ENCODE results near the gene SOX14. TPM values are rescaled to one million over a fixed set of nuclear protein-coding genes. Genes with fewer than 3 reads are reported as not detected.

Gene SOX14
- total RNA-seq, 2 donors from 2014 or later: 0.13 TPM; not detected in 1

GRCh38 chr3:137763594-137763938 lies 549 bp upstream of the SOX14 start:
- Histone ChIP-seq H3K36me3 (ENCODE audit: control insufficient read depth, insufficient read depth, low read length) (no peaks in the 10 kb centered on the region), H3K27ac (ENCODE audit: low read depth, low read length) (no peak overlapping the region), H3K4me1 (ENCODE audit: control insufficient read depth, insufficient read depth, low read length) (peaks cover 21% of the 10 kb centered on the region), H3K9ac (ENCODE audit: extremely low read depth, low read length, poor library complexity, severe bottlenecking) (no peak overlapping the region), H3K27me3 (ENCODE audit: control insufficient read depth, insufficient read depth, low read length, poor library complexity, severe bottlenecking) (peaks cover 100% of the 10 kb centered on the region), H3K9me3 (ENCODE audit: control insufficient read depth, low read length) (no peaks in the 10 kb centered on the region), H3K4me3 (ENCODE audit: low read length) (peak overlapping the region; percentile 56)
- Mint-ChIP-seq H3K4me1 (peaks cover 58% of the 10 kb centered on the region), H3K36me3 (ENCODE audit: low read depth) (no peaks in the 10 kb centered on the region), H3K27me3 (ENCODE audit: insufficient read depth) (peaks cover 100% of the 10 kb centered on the region), H3K27ac (no peak overlapping the region), H3K9me3 (no peaks in the 10 kb centered on the region), H3K4me3 (peak overlapping the region; percentile 52)
- 0 to 1% methylated on average over 11 to 18 of the region's 18 CpGs for WGBS, 2 experiments (ENCODE audit: insufficient coverage in 1 of 2, insufficient read length in 1 of 2)
- TF ChIP-seq CTCF (conservative IDR thresholded peaks at IDR 0.05): no peak
- DNase-seq: peak; percentile 80

DNA sequence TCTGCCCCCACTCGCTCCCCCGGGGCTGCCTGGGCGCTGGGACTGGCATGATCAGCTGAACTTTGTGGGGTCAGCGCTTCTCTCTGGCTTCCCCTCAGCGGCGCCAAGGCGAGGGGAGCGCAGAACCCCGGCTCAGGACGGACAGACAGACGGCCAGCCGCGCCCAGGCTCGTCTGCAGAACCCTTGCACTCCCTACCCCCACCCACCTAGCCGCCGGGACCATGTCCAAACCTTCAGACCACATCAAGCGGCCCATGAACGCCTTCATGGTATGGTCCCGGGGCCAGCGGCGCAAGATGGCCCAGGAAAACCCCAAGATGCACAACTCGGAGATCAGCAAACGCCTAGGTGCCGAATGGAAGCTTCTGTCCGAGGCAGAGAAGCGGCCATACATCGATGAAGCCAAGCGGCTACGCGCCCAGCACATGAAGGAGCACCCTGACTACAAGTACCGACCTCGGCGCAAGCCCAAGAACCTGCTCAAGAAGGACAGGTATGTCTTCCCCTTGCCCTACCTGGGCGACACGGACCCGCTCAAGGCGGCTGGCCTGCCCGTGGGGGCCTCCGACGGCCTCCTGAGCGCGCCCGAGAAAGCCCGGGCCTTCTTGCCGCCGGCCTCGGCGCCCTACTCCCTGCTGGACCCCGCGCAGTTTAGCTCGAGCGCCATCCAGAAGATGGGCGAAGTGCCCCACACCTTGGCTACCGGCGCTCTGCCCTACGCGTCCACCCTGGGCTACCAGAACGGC lies 621 bp downstream of the SOX14 start:
- H3K4me3 ChIP-seq (ENCODE audit: low read length): peak overlapping the region; percentile 56
- H3K36me3 ChIP-seq (ENCODE audit: control insufficient read depth, insufficient read depth, low read length): no peaks in the 10 kb centered on the region
- H3K27me3 ChIP-seq (ENCODE audit: control insufficient read depth, insufficient read depth, low read length, poor library complexity, severe bottlenecking): peaks cover 100% of the 10 kb centered on the region
- WGBS, 2 experiments (ENCODE audit: insufficient coverage in 1 of 2, insufficient read length in 1 of 2): 1 to 2% methylated on average over 13 to 58 of the region's 58 CpGs
- TF ChIP-seq CTCF (conservative IDR thresholded peaks at IDR 0.05): no peak
- Mint-ChIP-seq H3K27ac (no peak overlapping the region), H3K4me3 (peak overlapping the region; percentile 52), H3K4me1 (peaks cover 67% of the 10 kb centered on the region), H3K9me3 (no peaks in the 10 kb centered on the region), H3K27me3 (ENCODE audit: insufficient read depth) (peaks cover 100% of the 10 kb centered on the region), H3K36me3 (ENCODE audit: low read depth) (no peaks in the 10 kb centered on the region)
- peaks cover 24% of the 10 kb centered on the region for H3K4me1 ChIP-seq (ENCODE audit: control insufficient read depth, insufficient read depth, low read length)
- no peak overlapping the region for H3K9ac ChIP-seq (ENCODE audit: extremely low read depth, low read length, poor library complexity, severe bottlenecking)
- no peaks in the 10 kb centered on the region for H3K9me3 ChIP-seq (ENCODE audit: control insufficient read depth, low read length)
- H3K27ac ChIP-seq (ENCODE audit: low read depth, low read length): no peak overlapping the region
- peak; percentile 79 for DNase-seq

- no peaks in the 10 kb centered on the region for H3K36me3 Mint-ChIP-seq (ENCODE audit: low read depth)
- TF ChIP-seq CTCF (conservative IDR thresholded peaks at IDR 0.05): no peak
- no peak overlapping the region for H3K27ac Mint-ChIP-seq
- peak overlapping the region; percentile 13 for H3K4me3 Mint-ChIP-seq
- H3K4me1 Mint-ChIP-seq: peaks cover 66% of the 10 kb centered on the region
- H3K27me3 ChIP-seq (ENCODE audit: control insufficient read depth, insufficient read depth, low read length, poor library complexity, severe bottlenecking): peaks cover 100% of the 10 kb centered on the region
- peaks cover 24% of the 10 kb centered on the region for H3K4me1 ChIP-seq (ENCODE audit: control insufficient read depth, insufficient read depth, low read length)
- DNase-seq: peak; percentile 69
- no peaks in the 10 kb centered on the region for H3K36me3 ChIP-seq (ENCODE audit: control insufficient read depth, insufficient read depth, low read length)
- H3K4me3 ChIP-seq (ENCODE audit: low read length): no peak overlapping the region
- H3K27me3 Mint-ChIP-seq (ENCODE audit: insufficient read depth): peaks cover 100% of the 10 kb centered on the region
- WGBS, 2 experiments (ENCODE audit: insufficient coverage in 1 of 2, insufficient read length in 1 of 2): 4% methylated on average over 11 to 27 of the region's 27 CpGs
- H3K9ac ChIP-seq (ENCODE audit: extremely low read depth, low read length, poor library complexity, severe bottlenecking): no peak overlapping the region
- no peaks in the 10 kb centered on the region for H3K9me3 ChIP-seq (ENCODE audit: control insufficient read depth, low read length)
- H3K9me3 Mint-ChIP-seq: no peaks in the 10 kb centered on the region
- H3K27ac ChIP-seq (ENCODE audit: low read depth, low read length): no peak overlapping the region
These were observed 1.4 kb downstream of the SOX14 start for GRCh38 chr3:137765310-137766033.
